OCI-LY7 (cell line): ENCODE measurements around the gene GDE1.

Experiments used
- EZH2phosphoT487 ChIP-seq: fragments of 200-600 bp; sonication (generic); IDR thresholded peaks from 2 replicates; pipeline ENCODE4 v1.6.1; 2018; ENCODE audit warnings: low read depth, borderline replicate concordance, mild to moderate bottlenecking, mixed run types, antibody characterized with exemption, low read length, moderate library complexity, mixed read lengths
- TF ChIP-seq, protein P1 (sequence below): fragments of 200-600 bp; sonication (generic); conservative IDR thresholded peaks from 2 replicates; pipeline ENCODE4 v1.5.1; 2014; ENCODE audit warnings: mild to moderate bottlenecking, antibody characterized with exemption, low read length, moderate library complexity, mixed read lengths

DNA sequence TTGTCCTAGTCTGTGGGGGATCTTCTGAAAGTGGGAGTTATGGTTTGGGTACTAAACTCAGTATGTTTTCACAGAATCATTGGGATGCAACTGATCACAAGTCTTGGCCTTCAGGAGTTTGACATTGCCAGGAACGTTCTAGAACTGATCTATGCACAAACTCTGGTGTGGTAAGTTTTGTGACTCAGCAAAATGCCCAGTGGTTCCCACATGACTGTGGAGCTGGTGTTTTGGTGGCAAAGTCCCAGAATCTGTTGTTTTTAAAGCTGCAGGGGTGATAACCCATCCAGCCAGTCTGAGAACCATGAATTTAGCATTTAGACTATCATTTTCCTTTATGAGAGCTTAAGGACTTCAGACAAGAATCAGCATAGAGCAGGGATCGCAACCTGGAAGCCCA, 40.6 kb downstream of the GDE1 start:
- TF ChIP-seq, protein P1, sequence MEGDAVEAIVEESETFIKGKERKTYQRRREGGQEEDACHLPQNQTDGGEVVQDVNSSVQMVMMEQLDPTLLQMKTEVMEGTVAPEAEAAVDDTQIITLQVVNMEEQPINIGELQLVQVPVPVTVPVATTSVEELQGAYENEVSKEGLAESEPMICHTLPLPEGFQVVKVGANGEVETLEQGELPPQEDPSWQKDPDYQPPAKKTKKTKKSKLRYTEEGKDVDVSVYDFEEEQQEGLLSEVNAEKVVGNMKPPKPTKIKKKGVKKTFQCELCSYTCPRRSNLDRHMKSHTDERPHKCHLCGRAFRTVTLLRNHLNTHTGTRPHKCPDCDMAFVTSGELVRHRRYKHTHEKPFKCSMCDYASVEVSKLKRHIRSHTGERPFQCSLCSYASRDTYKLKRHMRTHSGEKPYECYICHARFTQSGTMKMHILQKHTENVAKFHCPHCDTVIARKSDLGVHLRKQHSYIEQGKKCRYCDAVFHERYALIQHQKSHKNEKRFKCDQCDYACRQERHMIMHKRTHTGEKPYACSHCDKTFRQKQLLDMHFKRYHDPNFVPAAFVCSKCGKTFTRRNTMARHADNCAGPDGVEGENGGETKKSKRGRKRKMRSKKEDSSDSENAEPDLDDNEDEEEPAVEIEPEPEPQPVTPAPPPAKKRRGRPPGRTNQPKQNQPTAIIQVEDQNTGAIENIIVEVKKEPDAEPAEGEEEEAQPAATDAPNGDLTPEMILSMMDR: no peak
- TF ChIP-seq EZH2phosphoT487: no peak
